ENCODE data around the gene ZNF541.

- TF ChIP-seq CTCF (IDR thresholded peaks at IDR 0.05) = no peak
- TF ChIP-seq, protein P1, sequence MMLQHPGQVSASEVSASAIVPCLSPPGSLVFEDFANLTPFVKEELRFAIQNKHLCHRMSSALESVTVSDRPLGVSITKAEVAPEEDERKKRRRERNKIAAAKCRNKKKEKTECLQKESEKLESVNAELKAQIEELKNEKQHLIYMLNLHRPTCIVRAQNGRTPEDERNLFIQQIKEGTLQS (CRISPR knock-in tag; conservative IDR thresholded peaks at IDR 0.05) = no peak
- no peak for TF ChIP-seq NFYB (CRISPR knock-in tag; conservative IDR thresholded peaks at IDR 0.05; ENCODE audit: low read depth)
- TF ChIP-seq ATF2 (CRISPR knock-in tag; IDR thresholded peaks at IDR 0.05; ENCODE audit: borderline replicate concordance, low read depth) = no peak
- no peak for TF ChIP-seq JUN (CRISPR knock-in tag; IDR thresholded peaks at IDR 0.05)
- TF ChIP-seq TEAD1 (CRISPR knock-in tag; IDR thresholded peaks at IDR 0.05) = peak; percentile 75; the same call in 1 of the 2 replicates
- no peak for TF ChIP-seq IRF2 (CRISPR knock-in tag; IDR thresholded peaks at IDR 0.05; ENCODE audit: borderline replicate concordance, low read depth)
These were observed 46.8 kb upstream of the ZNF541 start for GRCh38 chr19:47619763-47620162.
